Sigmoid colon (tissue), 4 donors: ENCODE results near the gene CPN1.

Source experiments
- EP300 ChIP-seq, 4 donors: sonication (generic); formaldehyde crosslinking; IDR thresholded peaks; one replicate each; pipeline ENCODE4 v1.6.1; 2017; ENCODE audit warnings: antibody characterized with exemption in 4 of 4
- POLR2A ChIP-seq, 2 donors: fragments of 450-650 bp; IDR thresholded peaks; one replicate each; pipeline ENCODE4 v1.6.1; 2016; ENCODE audit warnings: antibody characterized with exemption in 2 of 2, mild to moderate bottlenecking in 2 of 2, moderate library complexity in 2 of 2
- POLR2AphosphoS5 ChIP-seq, 4 donors: sonication (generic); formaldehyde crosslinking; IDR thresholded peaks; one replicate each; pipeline ENCODE4 v1.6.1; 2017; ENCODE audit warnings: antibody characterized with exemption in 4 of 4
- TF ChIP-seq, protein P1 (sequence below), 4 experiments: fragments of 450-650 bp in 3 of 4; fragments of 200-600 bp in 1 of 4; IDR thresholded peaks; one replicate each; pipeline ENCODE4 v1.5.1; 2016 to 2019; ENCODE audit warnings: antibody characterized with exemption in 4 of 4, mild to moderate bottlenecking in 3 of 4, moderate library complexity in 2 of 4

DNA sequence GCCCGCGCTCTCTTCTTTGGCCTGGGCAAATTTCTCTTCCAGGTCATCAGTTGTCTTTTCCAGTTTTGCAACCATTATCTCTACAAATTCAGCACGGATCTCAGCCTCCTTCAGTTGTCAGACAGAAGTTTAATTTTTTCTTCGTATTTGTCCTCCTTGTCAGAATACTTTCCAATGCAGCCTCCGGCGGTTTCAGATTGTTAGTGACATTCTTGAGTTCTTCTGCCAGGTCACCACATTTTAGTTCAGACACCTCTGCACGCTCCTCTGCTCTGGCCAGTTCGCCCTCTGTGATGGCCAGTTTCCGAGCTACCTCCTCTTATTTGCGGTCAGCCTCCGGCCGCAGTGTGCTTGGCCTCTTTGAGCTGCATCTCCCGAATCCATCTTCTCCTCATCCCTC lies 32.8 kb upstream of the CPN1 start:
- TF ChIP-seq, protein P1, sequence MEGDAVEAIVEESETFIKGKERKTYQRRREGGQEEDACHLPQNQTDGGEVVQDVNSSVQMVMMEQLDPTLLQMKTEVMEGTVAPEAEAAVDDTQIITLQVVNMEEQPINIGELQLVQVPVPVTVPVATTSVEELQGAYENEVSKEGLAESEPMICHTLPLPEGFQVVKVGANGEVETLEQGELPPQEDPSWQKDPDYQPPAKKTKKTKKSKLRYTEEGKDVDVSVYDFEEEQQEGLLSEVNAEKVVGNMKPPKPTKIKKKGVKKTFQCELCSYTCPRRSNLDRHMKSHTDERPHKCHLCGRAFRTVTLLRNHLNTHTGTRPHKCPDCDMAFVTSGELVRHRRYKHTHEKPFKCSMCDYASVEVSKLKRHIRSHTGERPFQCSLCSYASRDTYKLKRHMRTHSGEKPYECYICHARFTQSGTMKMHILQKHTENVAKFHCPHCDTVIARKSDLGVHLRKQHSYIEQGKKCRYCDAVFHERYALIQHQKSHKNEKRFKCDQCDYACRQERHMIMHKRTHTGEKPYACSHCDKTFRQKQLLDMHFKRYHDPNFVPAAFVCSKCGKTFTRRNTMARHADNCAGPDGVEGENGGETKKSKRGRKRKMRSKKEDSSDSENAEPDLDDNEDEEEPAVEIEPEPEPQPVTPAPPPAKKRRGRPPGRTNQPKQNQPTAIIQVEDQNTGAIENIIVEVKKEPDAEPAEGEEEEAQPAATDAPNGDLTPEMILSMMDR (IDR thresholded peaks at IDR 0.05), result no peak
- TF ChIP-seq POLR2A (IDR thresholded peaks at IDR 0.05) (no peak), POLR2AphosphoS5 (IDR thresholded peaks at IDR 0.05) (no peak), EP300 (IDR thresholded peaks at IDR 0.05) (no peak)
